C4-2B (cell line): ENCODE data around the gene C9.

Experiments
- CTCF ChIP-seq: fragments of 450-650 bp; conservative IDR thresholded peaks from 2 replicates; pipeline ENCODE4 v1.5.1; 2017; ENCODE audit warnings: mild to moderate bottlenecking
- ZFX ChIP-seq: fragments of 450-650 bp; IDR thresholded peaks from 2 replicates; pipeline ENCODE4 v1.6.1; 2017

GRCh38 chr5:39342460-39342859 is 21.8 kb downstream of the C9 start:
- TF ChIP-seq CTCF (no peak), ZFX (no peak)
